Astrocyte (in vitro differentiated cells and primary cell): ENCODE measurements around the gene ADGRL1. TPM values are rescaled to one million over a fixed set of nuclear protein-coding genes. Genes with fewer than 3 reads are reported as not detected.
A peak's percentile ranks its signal among the peaks of the same experiment; 100 is the strongest.
"Not testable (repeated sequence)": the region's sequence is repeated elsewhere in the genome, so short reads cannot be mapped to it uniquely, and the experiment has no call there.

Experiments used
- DNase-seq: peaks from one replicate; pipeline ENCODE4 v3.0.0-alpha.2; 2010; ENCODE audit warnings: low read depth
- FAIRE-seq: peaks from 2 replicates; lab custom pipeline; 2011; peaks lifted over from hg19 to GRCh38; lab: Jason Lieb, UNC
- H2AFZ ChIP-seq: 2 replicates; pipeline ENCODE4 v1.6.0; 2012; ENCODE audit warnings: low read depth, low read length, inconsistent platforms
- H3K27ac ChIP-seq: 2 replicates; pipeline ENCODE4 v1.5.1; 2011; ENCODE audit warnings: low read depth, low read length, inconsistent platforms
- H3K27me3 ChIP-seq: 2 replicates; pipeline ENCODE4 v1.6.0; 2011; ENCODE audit warnings: low read length, inconsistent platforms; ENCODE audit not compliant: insufficient read depth
- H3K36me3 ChIP-seq: 2 replicates; pipeline ENCODE4 v1.5.1; 2011; ENCODE audit warnings: low read length, inconsistent platforms; ENCODE audit not compliant: insufficient read depth
- H3K4me1 ChIP-seq: 2 replicates; pipeline ENCODE4 v1.5.1; 2011; ENCODE audit warnings: low read length, inconsistent platforms; ENCODE audit not compliant: insufficient read depth
- H3K4me2 ChIP-seq: 2 replicates; pipeline ENCODE4 v1.6.0; 2012; ENCODE audit warnings: low read length, inconsistent platforms
- H3K4me3 ChIP-seq: 2 replicates; pipeline ENCODE4 v1.5.1; 2011; ENCODE audit warnings: low read depth, mild to moderate bottlenecking, low read length, inconsistent platforms; ENCODE audit not compliant: insufficient read depth
- H3K79me2 ChIP-seq: 2 replicates; pipeline ENCODE4 v1.6.0; 2012; ENCODE audit warnings: mild to moderate bottlenecking, low read length, inconsistent platforms; ENCODE audit not compliant: insufficient read depth
- H3K9ac ChIP-seq: 2 replicates; pipeline ENCODE4 v1.6.0; 2012; ENCODE audit warnings: mild to moderate bottlenecking, low read length, inconsistent platforms
- H3K9me3 ChIP-seq: 2 replicates; pipeline ENCODE4 v1.5.1; 2012; ENCODE audit warnings: low read depth, mild to moderate bottlenecking, low read length, inconsistent platforms; ENCODE audit not compliant: insufficient read depth
- H4K20me1 ChIP-seq: 2 replicates; pipeline ENCODE4 v1.6.0; 2012; ENCODE audit warnings: low read length, inconsistent platforms; ENCODE audit not compliant: insufficient read depth
- H3K27ac Mint-ChIP-seq: one replicate; pipeline ENCODE4 v1.8.0; 2021; ENCODE audit warnings: mild to moderate bottlenecking, mixed read lengths; ENCODE audit not compliant: unreplicated experiment
- H3K27me3 Mint-ChIP-seq: one replicate; pipeline ENCODE4 v1.8.0; 2021; ENCODE audit warnings: low read depth, mixed read lengths; ENCODE audit not compliant: unreplicated experiment
- H3K36me3 Mint-ChIP-seq: one replicate; pipeline ENCODE4 v1.8.0; 2021; ENCODE audit warnings: low read depth, mixed read lengths; ENCODE audit not compliant: unreplicated experiment
- H3K4me1 Mint-ChIP-seq: one replicate; pipeline ENCODE4 v1.8.0; 2021; ENCODE audit warnings: low read depth, mixed read lengths; ENCODE audit not compliant: unreplicated experiment
- H3K4me3 Mint-ChIP-seq: one replicate; pipeline ENCODE4 v1.8.0; 2021; ENCODE audit warnings: mild to moderate bottlenecking, moderate library complexity, mixed read lengths; ENCODE audit not compliant: unreplicated experiment
- H3K9me3 Mint-ChIP-seq: one replicate; pipeline ENCODE4 v1.8.0; 2021; ENCODE audit warnings: mild to moderate bottlenecking, mixed read lengths; ENCODE audit not compliant: unreplicated experiment
- EZH2 ChIP-seq: IDR thresholded peaks from 2 replicates; pipeline ENCODE4 v1.6.1; 2012; ENCODE audit warnings: mild to moderate bottlenecking, low read length, inconsistent platforms; ENCODE audit not compliant: insufficient read depth
- total RNA-seq: library from RNA; stranded (reverse); gene quantifications from 2 replicates; pipeline ENCODE4 v1.2.1, GENCODE V29; 2021
- TF ChIP-seq, protein P1 (sequence below): IDR thresholded peaks from 2 replicates; pipeline ENCODE4 v1.5.1; 2011; ENCODE audit warnings: low read depth, mild to moderate bottlenecking, inconsistent platforms, low read length, moderate library complexity; ENCODE audit not compliant: insufficient read depth

Gene ADGRL1
- total RNA-seq, 1 donor from 2014 or later: 40.9 TPM

DNA sequence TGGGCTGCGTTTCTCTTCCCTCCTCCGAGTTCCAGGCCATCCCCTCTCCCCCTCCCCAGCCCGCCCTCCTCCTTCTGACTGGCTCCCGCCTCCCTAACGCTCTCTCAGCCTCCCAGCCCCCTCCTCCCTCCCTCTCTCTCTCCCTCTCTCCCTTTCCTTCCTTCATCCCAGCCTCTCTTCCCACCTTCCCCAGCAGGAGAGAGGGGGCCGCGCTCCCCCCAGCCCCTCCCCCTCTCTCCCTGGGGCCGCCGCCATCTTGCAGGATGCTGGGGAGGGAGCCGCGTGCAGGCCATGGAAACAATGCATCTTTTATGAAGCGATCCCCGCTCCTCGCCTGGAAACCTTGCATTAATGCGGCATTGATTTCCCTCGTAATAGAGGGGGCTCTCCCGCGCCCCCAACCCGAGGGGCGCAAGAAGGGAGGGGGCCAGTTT, 42.6 kb upstream of the ADGRL1 start:
- no peak overlapping the region for H3K27ac ChIP-seq

DNA sequence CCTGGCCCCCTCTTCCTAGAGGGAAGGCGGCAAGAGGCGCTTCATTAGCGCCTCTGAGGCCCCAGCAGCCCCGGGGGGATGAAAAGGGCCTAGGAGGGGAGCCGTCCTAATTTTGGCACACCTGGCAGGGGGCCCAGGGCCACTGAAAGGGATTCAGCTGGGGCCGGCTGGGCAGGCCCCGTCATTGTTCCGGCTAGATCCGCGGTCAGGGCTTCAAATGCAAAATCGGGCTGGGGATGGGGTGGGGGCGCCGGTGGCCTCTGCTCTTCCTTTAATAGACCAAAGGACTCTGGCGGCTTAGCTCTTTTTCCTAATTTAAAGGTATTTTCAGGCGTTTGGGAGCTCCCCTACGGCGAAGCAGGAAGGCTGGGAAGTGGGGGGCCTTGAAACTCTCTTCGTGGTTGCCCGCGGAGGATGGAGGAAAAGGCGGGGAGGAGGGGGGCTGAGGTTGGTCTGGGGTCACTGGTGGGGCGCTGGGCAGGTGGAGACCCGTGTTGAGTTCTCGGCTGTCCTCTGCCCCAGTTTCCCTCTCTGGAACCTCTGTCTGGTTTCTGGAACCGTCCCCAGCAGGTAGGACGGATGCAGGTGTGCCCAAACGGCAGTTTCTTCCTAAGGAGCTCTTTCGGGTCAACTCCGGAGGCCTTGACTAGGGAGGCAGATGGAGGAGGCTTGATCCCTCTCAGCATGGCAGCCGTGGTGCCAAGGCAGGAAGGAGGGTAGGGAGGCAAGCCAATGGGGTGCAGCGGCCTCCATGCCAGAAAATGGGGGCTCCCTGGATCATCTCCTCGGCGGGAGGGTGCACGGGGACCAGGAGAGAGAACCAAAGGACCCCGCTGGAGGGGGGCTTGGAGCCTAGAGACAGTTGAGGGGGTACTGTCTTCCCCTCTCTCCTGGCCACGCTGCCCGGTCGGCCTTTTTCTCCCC, 41.8 kb upstream of the ADGRL1 start:
- H3K27ac ChIP-seq, H3K9me3 Mint-ChIP-seq, FAIRE-seq, H3K4me2 ChIP-seq, H3K4me3 Mint-ChIP-seq, DNase-seq, H3K27me3 Mint-ChIP-seq, H3K27ac Mint-ChIP-seq, H3K4me3 ChIP-seq, H3K4me1 ChIP-seq, H3K36me3 Mint-ChIP-seq, H3K79me2 ChIP-seq, H3K4me1 Mint-ChIP-seq, H3K27me3 ChIP-seq, H3K9ac ChIP-seq, H3K36me3 ChIP-seq, H4K20me1 ChIP-seq, H3K9me3 ChIP-seq: not testable (repeated sequence)
- H2AFZ ChIP-seq: peak overlapping the region; percentile 26

More for the DNA sequence above, 42.6 kb upstream of the ADGRL1 start:
- peak overlapping the region; percentile 58 for H3K9ac ChIP-seq
- no peaks in the 10 kb centered on the region for H3K36me3 ChIP-seq
- H3K4me1 ChIP-seq: no peaks in the 10 kb centered on the region
- H3K4me1 Mint-ChIP-seq: peaks cover 4% of the 10 kb centered on the region
- FAIRE-seq (no peak), DNase-seq (peak; percentile 53)
- no peak overlapping the region for H3K27ac Mint-ChIP-seq
- no peaks in the 10 kb centered on the region for H3K9me3 Mint-ChIP-seq
- H3K4me3 ChIP-seq: peak overlapping the region; percentile 23
- H2AFZ ChIP-seq: peak overlapping the region; percentile 56
- peak overlapping the region; percentile 82 for H3K4me2 ChIP-seq
- H3K27me3 Mint-ChIP-seq: peaks cover 7% of the 10 kb centered on the region
- H4K20me1 ChIP-seq: no peaks in the 10 kb centered on the region
- H3K4me3 Mint-ChIP-seq: no peak overlapping the region
- no peaks in the 10 kb centered on the region for H3K27me3 ChIP-seq
- H3K9me3 ChIP-seq: no peaks in the 10 kb centered on the region
- peaks cover 2% of the 10 kb centered on the region for H3K36me3 Mint-ChIP-seq
- H3K79me2 ChIP-seq: no peaks in the 10 kb centered on the region
- TF ChIP-seq, protein P1, sequence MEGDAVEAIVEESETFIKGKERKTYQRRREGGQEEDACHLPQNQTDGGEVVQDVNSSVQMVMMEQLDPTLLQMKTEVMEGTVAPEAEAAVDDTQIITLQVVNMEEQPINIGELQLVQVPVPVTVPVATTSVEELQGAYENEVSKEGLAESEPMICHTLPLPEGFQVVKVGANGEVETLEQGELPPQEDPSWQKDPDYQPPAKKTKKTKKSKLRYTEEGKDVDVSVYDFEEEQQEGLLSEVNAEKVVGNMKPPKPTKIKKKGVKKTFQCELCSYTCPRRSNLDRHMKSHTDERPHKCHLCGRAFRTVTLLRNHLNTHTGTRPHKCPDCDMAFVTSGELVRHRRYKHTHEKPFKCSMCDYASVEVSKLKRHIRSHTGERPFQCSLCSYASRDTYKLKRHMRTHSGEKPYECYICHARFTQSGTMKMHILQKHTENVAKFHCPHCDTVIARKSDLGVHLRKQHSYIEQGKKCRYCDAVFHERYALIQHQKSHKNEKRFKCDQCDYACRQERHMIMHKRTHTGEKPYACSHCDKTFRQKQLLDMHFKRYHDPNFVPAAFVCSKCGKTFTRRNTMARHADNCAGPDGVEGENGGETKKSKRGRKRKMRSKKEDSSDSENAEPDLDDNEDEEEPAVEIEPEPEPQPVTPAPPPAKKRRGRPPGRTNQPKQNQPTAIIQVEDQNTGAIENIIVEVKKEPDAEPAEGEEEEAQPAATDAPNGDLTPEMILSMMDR: no peak
- TF ChIP-seq EZH2: no peak

DNA sequence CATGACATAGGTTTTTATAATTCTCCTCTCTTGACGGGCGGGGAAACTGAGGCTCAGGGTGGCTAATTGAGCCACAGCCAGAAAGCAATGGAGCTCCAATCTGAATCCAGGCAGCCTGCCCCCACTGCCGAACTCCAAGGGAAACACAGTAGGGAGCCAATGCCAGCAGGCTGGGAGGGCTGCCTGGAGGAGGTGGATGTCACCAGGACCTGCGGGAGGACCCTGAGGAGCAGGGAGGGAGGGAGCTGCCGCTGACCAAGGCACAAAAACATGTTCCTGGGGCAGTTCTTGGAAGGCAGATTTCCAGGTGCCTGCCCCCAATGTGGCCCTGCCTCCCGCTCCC, 41.2 kb upstream of the ADGRL1 start:
- H3K27me3 Mint-ChIP-seq, H3K9ac ChIP-seq, H3K4me2 ChIP-seq, H3K79me2 ChIP-seq, H3K27ac Mint-ChIP-seq, FAIRE-seq, H4K20me1 ChIP-seq, H3K27me3 ChIP-seq, H3K4me1 Mint-ChIP-seq, H3K27ac ChIP-seq, H3K9me3 ChIP-seq, H2AFZ ChIP-seq, DNase-seq, H3K4me3 Mint-ChIP-seq, H3K9me3 Mint-ChIP-seq, H3K36me3 Mint-ChIP-seq, H3K4me1 ChIP-seq, H3K36me3 ChIP-seq, H3K4me3 ChIP-seq: not testable (repeated sequence)

DNA sequence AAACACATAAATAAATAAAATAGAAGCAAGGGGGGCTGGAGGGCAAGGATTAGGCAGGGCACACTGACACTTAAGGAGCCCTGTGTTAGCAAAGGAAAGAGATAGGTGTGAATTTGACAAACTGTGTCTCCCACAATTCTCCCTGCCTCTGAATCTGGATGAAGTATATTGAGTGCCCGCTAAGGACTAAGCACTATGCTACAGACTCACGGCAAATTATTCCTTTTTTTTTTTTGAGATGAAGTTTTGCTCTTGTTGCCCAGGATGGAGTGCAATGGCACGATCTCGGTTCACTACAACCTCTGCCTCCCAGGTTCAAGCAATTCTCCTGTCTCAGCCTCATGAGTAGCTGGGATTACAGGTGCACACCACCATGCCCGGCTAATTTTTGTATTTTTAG, 38.4 kb upstream of the ADGRL1 start:
- H2AFZ ChIP-seq, H3K4me2 ChIP-seq, DNase-seq, H3K27me3 ChIP-seq, H3K36me3 ChIP-seq, H3K27ac Mint-ChIP-seq, H3K9me3 Mint-ChIP-seq, H4K20me1 ChIP-seq, H3K36me3 Mint-ChIP-seq, H3K4me1 Mint-ChIP-seq, H3K79me2 ChIP-seq, H3K9ac ChIP-seq, FAIRE-seq, H3K9me3 ChIP-seq, H3K4me3 Mint-ChIP-seq, H3K4me3 ChIP-seq, H3K27ac ChIP-seq, H3K4me1 ChIP-seq, H3K27me3 Mint-ChIP-seq: not testable (repeated sequence)

DNA sequence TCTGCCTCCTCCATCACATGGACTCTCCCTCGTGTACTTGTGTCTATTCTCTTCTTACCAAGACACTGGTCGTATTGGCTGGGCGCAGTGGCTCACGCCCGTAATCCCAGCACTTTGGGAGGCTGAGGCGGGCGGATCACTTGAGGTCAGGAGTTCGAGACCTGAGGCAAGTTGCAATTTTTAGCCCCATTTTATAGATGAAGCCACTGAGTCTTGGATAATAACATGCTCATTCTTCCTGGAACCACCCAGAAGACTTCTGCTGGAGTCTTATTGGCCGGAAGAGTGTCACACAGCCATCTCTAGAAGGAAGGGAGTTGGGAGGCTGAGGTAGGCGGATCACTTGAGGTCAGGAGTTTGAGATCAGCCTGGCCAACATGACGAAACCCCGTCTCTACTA, 37.7 kb upstream of the ADGRL1 start:
- not testable (repeated sequence) for DNase-seq, H3K4me2 ChIP-seq, FAIRE-seq, H3K27me3 Mint-ChIP-seq, H3K4me1 Mint-ChIP-seq, H3K4me3 ChIP-seq, H3K36me3 Mint-ChIP-seq, H3K4me1 ChIP-seq, H3K27ac ChIP-seq, H4K20me1 ChIP-seq, H3K9me3 Mint-ChIP-seq, H2AFZ ChIP-seq, H3K4me3 Mint-ChIP-seq, H3K79me2 ChIP-seq, H3K27me3 ChIP-seq, H3K9ac ChIP-seq, H3K36me3 ChIP-seq, H3K27ac Mint-ChIP-seq, H3K9me3 ChIP-seq
